NCI-H82 treated with DMSO at 0.1 percent for 48 hours (cell line): ENCODE results near the gene ZDHHC20.
"Not testable (repeated sequence)": the region's sequence is repeated elsewhere in the genome, so short reads cannot be mapped to it uniquely, and the experiment has no call there.

ENCODE experiments used
- DNase-seq: peaks from one replicate; lab custom pipeline; 2025; ENCODE audit not compliant: unreplicated experiment; lab: John Stamatoyannopoulos, UW

Gene ZDHHC20

GRCh38 chr13:21435687-21436151 is 23.4 kb downstream of the ZDHHC20 start:
- DNase-seq = no peak

GRCh38 chr13:21435231-21435630 is 23.9 kb downstream of the ZDHHC20 start:
- no peak for DNase-seq

- DNase-seq = no peak
These were observed 24.5 kb downstream of the ZDHHC20 start for GRCh38 chr13:21434588-21434987.

- no peak for DNase-seq
These were observed 29.9 kb downstream of the ZDHHC20 start for GRCh38 chr13:21429211-21429610.

- DNase-seq = no peak
These were observed 31.4 kb downstream of the ZDHHC20 start for GRCh38 chr13:21427741-21428140.

GRCh38 chr13:21426238-21426637 is 32.9 kb downstream of the ZDHHC20 start:
- DNase-seq = no peak

- no peak for DNase-seq
These were observed 38.4 kb downstream of the ZDHHC20 start for GRCh38 chr13:21420706-21421105.

- no peak for DNase-seq
These were observed 46.1 kb downstream of the ZDHHC20 start for GRCh38 chr13:21413013-21413412.

GRCh38 chr13:21410453-21410852 is 48.6 kb downstream of the ZDHHC20 start:
- DNase-seq = not testable (repeated sequence)

- DNase-seq = no peak
These were observed 53.8 kb downstream of the ZDHHC20 start for GRCh38 chr13:21405309-21405708.

- no peak for DNase-seq
These were observed 56.4 kb downstream of the ZDHHC20 start for GRCh38 chr13:21402586-21403307.

GRCh38 chr13:21399741-21400140 is 59.4 kb downstream of the ZDHHC20 start:
- DNase-seq = no peak

GRCh38 chr13:21395953-21396352 is 63.1 kb downstream of the ZDHHC20 start:
- no peak for DNase-seq

GRCh38 chr13:21389124-21389523 is 70.0 kb downstream of the ZDHHC20 start:
- DNase-seq = no peak

GRCh38 chr13:21385710-21386109 is 73.4 kb downstream of the ZDHHC20 start:
- no peak for DNase-seq

- no peak for DNase-seq
These were observed 76.0 kb downstream of the ZDHHC20 start for GRCh38 chr13:21383090-21383489.

- not testable (repeated sequence) for DNase-seq
These were observed 81.8 kb downstream of the ZDHHC20 start for GRCh38 chr13:21376998-21377985.

GRCh38 chr13:21372530-21372929 is 86.6 kb downstream of the ZDHHC20 start:
- no peak for DNase-seq

GRCh38 chr13:21371011-21371410 is 88.1 kb downstream of the ZDHHC20 start:
- no peak for DNase-seq

- no peak for DNase-seq
These were observed 93.5 kb downstream of the ZDHHC20 start for GRCh38 chr13:21365574-21365973.

- DNase-seq = no peak
These were observed 94.2 kb downstream of the ZDHHC20 start for GRCh38 chr13:21364916-21365315.

- DNase-seq = no peak
These were observed 94.7 kb downstream of the ZDHHC20 start for GRCh38 chr13:21364357-21364756.
